SW 1271 (cell line): ENCODE results near the gene DCHS1.
A peak's percentile ranks its signal among the peaks of the same experiment; 100 is the strongest.

Experiments
- DNase-seq, 2 experiments: peaks; one replicate each; lab custom pipeline; 2025; lab: John Stamatoyannopoulos, UW

DCHS1 gene

GRCh38 chr11:6626971-6627761, 28.4 kb downstream of the DCHS1 start:
- DNase-seq = no peak

- DNase-seq = no peak
Measured at GRCh38 chr11:6625832-6626420, 29.7 kb downstream of the DCHS1 start.

- no peak for DNase-seq
Measured at GRCh38 chr11:6625156-6625831, 30.3 kb downstream of the DCHS1 start.

GRCh38 chr11:6623391-6624363, 31.9 kb downstream of the DCHS1 start:
- DNase-seq = no peak

- no peak for DNase-seq
Measured at GRCh38 chr11:6622261-6623171, 33.1 kb downstream of the DCHS1 start.

- DNase-seq = no peak
Measured at GRCh38 chr11:6621711-6622211, 33.8 kb downstream of the DCHS1 start.

- DNase-seq = no peak
Measured at GRCh38 chr11:6620636-6621035, 35.0 kb downstream of the DCHS1 start.

- DNase-seq = peak; percentile 86 to 93
Measured at GRCh38 chr11:6619004-6619745, 36.4 kb downstream of the DCHS1 start, which contains the start of gene TPP1. Gene TPP1, minus strand, starts transcription at chr11:6619422. Its CDS starts 22 bp downstream, at chr11:6619400.

- DNase-seq = no peak
Measured at GRCh38 chr11:6618117-6619003, 37.2 kb downstream of the DCHS1 start.

- DNase-seq = no peak
Measured at GRCh38 chr11:6617315-6617781, 38.3 kb downstream of the DCHS1 start.

- DNase-seq = no peak
Measured at GRCh38 chr11:6616596-6617250, 38.9 kb downstream of the DCHS1 start.

- no peak for DNase-seq
Measured at GRCh38 chr11:6615882-6616585, 39.6 kb downstream of the DCHS1 start.

- DNase-seq = no peak
Measured at GRCh38 chr11:6615046-6615445, 40.6 kb downstream of the DCHS1 start.

GRCh38 chr11:6614446-6614845, 41.2 kb downstream of the DCHS1 start:
- no peak for DNase-seq

GRCh38 chr11:6613496-6613895, 42.1 kb downstream of the DCHS1 start:
- DNase-seq = no peak

- peak; percentile 83 to 90 for DNase-seq
Measured at GRCh38 chr11:6612213-6613041, 43.2 kb downstream of the DCHS1 start, which contains the start of gene TAF10. Gene TAF10, minus strand, starts transcription at chr11:6612216. Its CDS starts 27 bp downstream, at chr11:6612189.

GRCh38 chr11:6611963-6612212, 43.7 kb downstream of the DCHS1 start:
- DNase-seq = no peak
